ENCODE results near the gene EML4. TPM values are rescaled to one million over a fixed set of nuclear protein-coding genes. Genes with fewer than 3 reads are reported as not detected.

The EML4 gene
- total RNA-seq, 1 donor from 2014 or later: 167 TPM

DNA sequence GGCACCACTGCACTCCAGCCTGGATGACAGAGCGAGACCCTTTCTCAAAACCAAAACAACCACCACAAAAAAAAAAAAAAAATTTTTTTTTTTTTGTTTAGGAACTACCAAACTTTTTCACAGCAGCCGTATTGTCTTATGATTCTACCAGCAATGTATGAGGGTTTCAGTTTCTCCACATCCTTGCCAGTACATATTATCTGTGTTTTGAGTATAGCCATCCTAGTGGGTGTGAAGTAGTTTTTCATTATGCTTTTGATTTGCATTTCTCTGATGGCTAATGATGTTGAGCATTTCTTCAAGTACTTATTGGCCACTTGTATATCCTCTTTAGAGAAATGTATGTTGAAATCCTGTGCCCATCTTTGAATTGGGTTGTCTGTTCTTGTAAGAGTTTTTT, 140.2 kb downstream of the EML4 start:
- Histone ChIP-seq H3K9me3 (ENCODE audit: low read depth) (no peaks in the 10 kb centered on the region), H3F3A (ENCODE audit: low read depth) (no peaks in the 10 kb centered on the region), H3K9ac (no peak overlapping the region), H3K4me2 (no peak overlapping the region), H3K4me3 (no peak overlapping the region), H3K27me3 (no peaks in the 10 kb centered on the region), H3K27ac (no peak overlapping the region), H3K79me2 (ENCODE audit: low read depth) (no peaks in the 10 kb centered on the region), H2AFZ (replicated peaks) (no peak overlapping the region), H4K20me1 (ENCODE audit: low read depth) (no peaks in the 10 kb centered on the region), H3K4me1 (no peaks in the 10 kb centered on the region), H3K36me3 (peaks cover 6% of the 10 kb centered on the region)
- Mint-ChIP-seq H3K27ac (no peak overlapping the region), H3K4me1 (no peaks in the 10 kb centered on the region), H3K9me3 (no peaks in the 10 kb centered on the region), H3K27me3 (ENCODE audit: insufficient read depth, low read depth) (no peaks in the 10 kb centered on the region), H3K36me3 (peaks cover 5% of the 10 kb centered on the region), H3K4me3 (no peak overlapping the region)
- DNase-seq (ENCODE audit: low spot score): no peak
- TF ChIP-seq EZH2phosphoT487 (IDR thresholded peaks at IDR 0.05): no peak
- TF ChIP-seq, protein P1, sequence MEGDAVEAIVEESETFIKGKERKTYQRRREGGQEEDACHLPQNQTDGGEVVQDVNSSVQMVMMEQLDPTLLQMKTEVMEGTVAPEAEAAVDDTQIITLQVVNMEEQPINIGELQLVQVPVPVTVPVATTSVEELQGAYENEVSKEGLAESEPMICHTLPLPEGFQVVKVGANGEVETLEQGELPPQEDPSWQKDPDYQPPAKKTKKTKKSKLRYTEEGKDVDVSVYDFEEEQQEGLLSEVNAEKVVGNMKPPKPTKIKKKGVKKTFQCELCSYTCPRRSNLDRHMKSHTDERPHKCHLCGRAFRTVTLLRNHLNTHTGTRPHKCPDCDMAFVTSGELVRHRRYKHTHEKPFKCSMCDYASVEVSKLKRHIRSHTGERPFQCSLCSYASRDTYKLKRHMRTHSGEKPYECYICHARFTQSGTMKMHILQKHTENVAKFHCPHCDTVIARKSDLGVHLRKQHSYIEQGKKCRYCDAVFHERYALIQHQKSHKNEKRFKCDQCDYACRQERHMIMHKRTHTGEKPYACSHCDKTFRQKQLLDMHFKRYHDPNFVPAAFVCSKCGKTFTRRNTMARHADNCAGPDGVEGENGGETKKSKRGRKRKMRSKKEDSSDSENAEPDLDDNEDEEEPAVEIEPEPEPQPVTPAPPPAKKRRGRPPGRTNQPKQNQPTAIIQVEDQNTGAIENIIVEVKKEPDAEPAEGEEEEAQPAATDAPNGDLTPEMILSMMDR (IDR thresholded peaks at IDR 0.05): no peak
- TF ChIP-seq EZH2 (IDR thresholded peaks at IDR 0.05): no peak

DNA sequence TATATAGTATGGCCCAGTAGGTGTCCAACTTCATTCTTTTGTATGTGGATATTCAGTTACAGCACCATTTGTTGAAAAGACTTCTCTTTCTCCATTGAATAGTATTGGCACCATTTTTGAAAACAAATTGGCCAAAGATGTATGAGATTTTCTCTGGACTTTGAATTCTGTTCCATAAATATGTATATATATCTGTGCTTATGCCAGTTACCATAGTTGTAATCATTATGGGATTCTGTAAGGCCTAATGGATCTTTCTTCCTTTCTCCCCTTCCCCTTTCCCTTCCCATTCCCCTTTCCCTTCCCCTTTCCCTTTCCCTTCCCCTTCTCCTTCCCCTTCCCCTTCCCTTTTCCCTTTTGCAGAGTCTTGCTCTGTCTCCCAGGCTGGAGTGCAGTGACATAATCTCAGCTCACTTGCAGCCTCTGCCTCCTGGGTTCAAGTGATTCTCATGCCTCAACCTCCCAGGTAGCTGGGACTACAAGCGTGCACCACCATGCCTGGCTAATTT, 140.9 kb downstream of the EML4 start:
- H3K9me3 ChIP-seq (ENCODE audit: low read depth): no peaks in the 10 kb centered on the region
- no peak overlapping the region for H3K4me2 ChIP-seq
- H3K4me3 ChIP-seq: no peak overlapping the region
- TF ChIP-seq EZH2phosphoT487 (IDR thresholded peaks at IDR 0.05): no peak
- TF ChIP-seq, protein P1 (IDR thresholded peaks at IDR 0.05): no peak
- TF ChIP-seq EZH2 (IDR thresholded peaks at IDR 0.05): no peak
- H3K9ac ChIP-seq: no peak overlapping the region
- H3K36me3 ChIP-seq: peaks cover 6% of the 10 kb centered on the region
- H3K27ac ChIP-seq: no peak overlapping the region
- H3K4me1 ChIP-seq: no peaks in the 10 kb centered on the region
- H3K27me3 Mint-ChIP-seq (ENCODE audit: insufficient read depth, low read depth): no peaks in the 10 kb centered on the region
- H3K9me3 Mint-ChIP-seq: no peaks in the 10 kb centered on the region
- no peak overlapping the region for H2AFZ ChIP-seq (replicated peaks)
- H3K4me1 Mint-ChIP-seq: no peaks in the 10 kb centered on the region
- no peak for DNase-seq (ENCODE audit: low spot score)
- no peaks in the 10 kb centered on the region for H3K27me3 ChIP-seq
- H3K36me3 Mint-ChIP-seq: peaks cover 5% of the 10 kb centered on the region
- no peaks in the 10 kb centered on the region for H3F3A ChIP-seq (ENCODE audit: low read depth)
- no peaks in the 10 kb centered on the region for H3K79me2 ChIP-seq (ENCODE audit: low read depth)
- H3K4me3 Mint-ChIP-seq: no peak overlapping the region
- H3K27ac Mint-ChIP-seq: no peak overlapping the region
- no peaks in the 10 kb centered on the region for H4K20me1 ChIP-seq (ENCODE audit: low read depth)

DNA sequence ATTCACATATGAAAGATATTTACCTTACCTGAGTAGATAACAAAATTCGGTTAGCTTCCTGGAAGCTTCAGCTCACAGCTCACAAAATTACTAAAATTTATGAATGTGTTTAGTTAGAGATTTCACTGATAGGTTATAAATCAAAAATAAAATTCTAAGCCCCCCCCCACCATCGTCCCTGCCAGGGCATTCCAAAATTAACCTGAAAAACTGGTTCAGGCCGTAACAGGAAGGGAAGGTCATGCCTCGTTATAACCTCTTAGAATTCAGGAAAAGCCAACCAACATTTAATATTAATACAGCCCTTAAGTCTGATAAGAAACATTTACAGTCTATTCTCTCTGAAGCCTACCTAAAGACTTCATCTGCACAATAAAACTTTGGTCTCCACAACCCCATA, 143.0 kb downstream of the EML4 start:
- H3K4me1 ChIP-seq: no peaks in the 10 kb centered on the region
- Mint-ChIP-seq H3K36me3 (peaks cover 9% of the 10 kb centered on the region), H3K27me3 (ENCODE audit: insufficient read depth, low read depth) (no peaks in the 10 kb centered on the region), H3K4me1 (no peaks in the 10 kb centered on the region), H3K4me3 (no peak overlapping the region), H3K27ac (no peak overlapping the region), H3K9me3 (no peaks in the 10 kb centered on the region)
- H3K27me3 ChIP-seq: no peaks in the 10 kb centered on the region
- H3K4me3 ChIP-seq: no peak overlapping the region
- no peaks in the 10 kb centered on the region for H3K9me3 ChIP-seq (ENCODE audit: low read depth)
- peaks cover 7% of the 10 kb centered on the region for H3K36me3 ChIP-seq
- no peak overlapping the region for H2AFZ ChIP-seq (replicated peaks)
- H4K20me1 ChIP-seq (ENCODE audit: low read depth): no peaks in the 10 kb centered on the region
- H3K4me2 ChIP-seq: no peak overlapping the region
- H3K27ac ChIP-seq: no peak overlapping the region
- no peaks in the 10 kb centered on the region for H3F3A ChIP-seq (ENCODE audit: low read depth)
- TF ChIP-seq, protein P1 (IDR thresholded peaks at IDR 0.05): no peak
- TF ChIP-seq EZH2 (IDR thresholded peaks at IDR 0.05) (no peak), EZH2phosphoT487 (IDR thresholded peaks at IDR 0.05) (no peak)
- no peaks in the 10 kb centered on the region for H3K79me2 ChIP-seq (ENCODE audit: low read depth)
- no peak overlapping the region for H3K9ac ChIP-seq
- DNase-seq (ENCODE audit: low spot score): no peak

All from neural progenitor cell (in vitro differentiated cells).